Measurements from ENCODE around the gene RPS19BP1. TPM values are rescaled to one million over a fixed set of nuclear protein-coding genes. Genes with fewer than 3 reads are reported as not detected.

Gene RPS19BP1
- total RNA-seq, 1 donor from 2014 or later: 58.2 TPM

- no peak for ATAC-seq
- intact Hi-C loops (cut with DNase I): no loop called here
- DNase-seq (ENCODE audit: low spot score): no peak
These were observed 30.4 kb upstream of the RPS19BP1 start for GRCh38 chr22:39562839-39563489.

DNA sequence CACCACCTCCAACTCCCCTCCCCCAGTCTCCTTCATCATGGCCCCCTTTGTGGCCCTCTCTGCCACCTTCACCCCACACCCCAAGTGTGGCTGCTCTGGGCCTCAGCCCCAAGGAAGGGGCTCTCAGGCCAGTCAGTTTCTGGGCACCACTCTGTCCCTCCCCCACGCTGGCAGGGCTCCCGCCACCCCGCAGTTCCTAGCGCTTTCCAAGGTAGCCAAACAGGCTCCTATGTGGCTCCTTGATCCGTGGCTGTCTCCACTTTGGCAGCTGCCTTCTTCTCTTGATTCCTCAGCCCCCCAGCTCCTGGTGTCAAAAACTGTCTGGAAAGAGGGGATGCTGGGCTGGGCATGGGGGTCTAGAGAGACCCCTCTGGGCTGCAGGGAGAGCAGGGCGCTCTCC is 27.6 kb upstream of the RPS19BP1 start:
- DNase-seq (ENCODE audit: low spot score): no peak
- ATAC-seq: no peak
- intact Hi-C loops (cut with DNase I): no loop called here

DNA sequence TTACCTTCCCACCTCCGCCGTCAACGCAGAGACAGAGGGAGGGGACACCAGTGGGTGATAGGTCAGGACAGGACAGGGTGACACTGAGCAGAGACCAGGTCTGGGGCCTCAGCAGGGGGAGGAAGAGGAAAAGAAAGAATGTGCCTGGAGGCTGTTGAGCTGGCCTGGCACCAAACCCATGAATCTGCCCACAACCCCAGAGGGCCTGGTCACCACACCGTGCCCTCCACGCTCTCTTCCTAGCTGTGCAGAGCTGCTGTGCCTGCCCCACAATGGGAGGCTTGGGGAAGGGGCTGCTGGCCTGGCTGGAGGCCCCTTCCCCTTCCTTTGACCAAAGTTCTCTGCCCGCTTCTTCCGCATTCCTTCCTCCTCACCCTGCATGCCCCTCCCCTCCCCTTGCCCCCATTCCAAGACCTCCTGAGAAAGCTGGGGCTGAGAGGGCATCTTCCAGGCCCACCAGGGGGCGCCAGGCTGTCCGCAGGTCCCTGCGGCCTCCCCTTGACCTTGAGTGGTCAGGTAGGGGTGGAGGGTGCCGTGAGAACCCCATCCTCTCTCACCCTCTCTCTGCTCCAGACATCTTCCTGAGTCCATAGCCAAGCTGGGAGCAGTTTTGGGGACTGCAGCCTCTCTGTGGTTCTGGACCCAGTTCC is 27.0 kb upstream of the RPS19BP1 start:
- ATAC-seq (no peak), DNase-seq (ENCODE audit: low spot score) (no peak)
- intact Hi-C loops (cut with DNase I): loop anchor here (5.0 kb wide), 1 partner anchor 468 kb away; no protein-coding TSS in a partner anchor

DNA sequence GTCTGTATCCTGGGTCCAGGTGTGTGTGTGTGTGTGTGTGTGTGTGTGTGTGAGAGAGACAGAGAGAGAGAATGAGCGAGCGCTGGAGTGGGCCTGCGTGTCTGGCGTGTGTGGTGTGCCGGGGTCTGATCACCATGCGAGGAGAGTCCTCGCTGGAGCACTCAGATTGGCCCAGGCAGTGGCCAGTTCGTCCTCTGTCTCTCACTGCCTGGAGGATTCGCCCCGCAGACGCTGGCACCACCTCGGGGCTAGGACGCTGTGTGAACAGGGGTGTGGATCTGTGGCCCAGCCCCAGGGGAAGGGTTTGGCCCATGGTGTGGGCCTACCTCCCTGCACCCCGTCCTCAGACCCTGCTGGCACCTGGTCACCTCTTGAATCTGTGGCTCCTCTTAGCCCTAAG is 26.4 kb upstream of the RPS19BP1 start:
- DNase-seq (ENCODE audit: low spot score) (no peak), ATAC-seq (no peak)
- intact Hi-C loops (cut with DNase I): loop anchor here (5.0 kb wide), 1 partner anchor 468 kb away; no protein-coding TSS in a partner anchor

GRCh38 chr22:39558254-39558727 is 25.7 kb upstream of the RPS19BP1 start:
- DNase-seq (ENCODE audit: low spot score) (no peak), ATAC-seq (no peak)
- intact Hi-C loops (cut with DNase I): loop anchor here (5.0 kb wide), 1 partner anchor 469 kb away; no protein-coding TSS in a partner anchor

DNA sequence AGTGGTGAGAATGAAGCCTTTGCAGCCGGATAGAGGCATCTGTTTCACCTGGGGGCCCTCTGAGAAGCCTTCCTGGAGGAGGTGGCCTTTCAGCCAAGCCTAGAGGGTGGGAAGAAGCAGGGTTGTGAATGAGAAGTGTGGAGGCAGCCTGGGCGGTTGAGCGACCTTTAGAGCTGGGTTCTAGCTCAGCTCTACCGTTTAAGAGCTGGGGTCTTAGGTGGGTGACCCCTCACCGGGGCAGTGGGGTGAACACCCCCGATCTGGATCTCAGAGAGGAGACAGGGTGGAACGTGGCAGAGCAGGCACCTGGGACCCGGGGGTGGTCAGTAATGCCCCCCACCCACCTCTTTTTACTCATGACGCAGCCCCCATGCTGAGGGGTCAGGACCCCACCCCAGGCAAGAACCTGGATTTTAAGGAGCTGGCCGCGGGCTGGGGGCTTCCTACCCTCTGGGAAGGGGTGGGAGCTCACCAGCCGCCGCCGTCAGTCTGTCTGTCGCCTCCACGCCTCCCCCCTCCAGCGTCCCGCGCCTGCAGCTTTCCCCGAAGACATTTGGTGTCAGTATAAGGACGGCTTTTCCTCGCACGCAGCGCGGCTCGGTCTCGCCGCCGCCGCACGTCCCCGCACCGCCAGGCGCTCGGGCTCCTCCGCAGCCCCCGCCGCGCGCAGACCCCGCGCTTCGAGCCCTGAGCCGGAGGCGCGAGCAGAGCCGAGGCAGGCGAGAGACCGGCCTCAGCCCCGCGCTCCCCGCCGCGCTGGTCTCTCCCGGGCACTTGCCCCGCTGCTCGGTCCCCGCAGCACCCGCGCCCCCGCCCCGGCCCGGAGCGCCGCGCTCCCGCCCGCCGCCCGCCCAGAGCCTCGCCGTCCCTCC is 24.7 kb upstream of the RPS19BP1 start:
- ATAC-seq (peak; percentile 22), DNase-seq (ENCODE audit: low spot score) (no peak)
- intact Hi-C loops (cut with DNase I): loop anchor here (5.0 kb wide), 1 partner anchor 470 kb away; no protein-coding TSS in a partner anchor

GRCh38 chr22:39554151-39554550 is 21.6 kb upstream of the RPS19BP1 start:
- intact Hi-C loops (cut with DNase I): no loop called here
- DNase-seq (ENCODE audit: low spot score) (no peak), ATAC-seq (no peak)

DNA sequence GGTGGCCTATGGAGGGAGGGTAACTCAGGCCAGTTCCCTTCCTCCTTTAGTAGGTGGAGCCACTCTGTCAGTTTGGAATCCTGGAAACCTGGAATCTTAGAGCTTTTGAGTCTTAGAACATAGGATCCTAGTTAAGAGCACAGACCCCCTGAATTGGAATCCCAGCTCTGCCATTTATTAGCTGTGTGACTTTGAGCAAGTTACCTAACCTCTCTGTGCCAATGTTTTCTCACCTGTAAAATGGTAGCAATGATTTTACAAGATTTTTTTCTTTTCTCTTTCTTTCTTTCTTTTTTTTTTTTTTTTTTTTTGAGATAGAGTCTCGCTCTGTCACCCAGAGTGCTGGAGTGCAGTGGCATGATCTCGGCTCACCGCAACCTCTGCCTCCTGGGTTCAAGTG is 20.9 kb upstream of the RPS19BP1 start:
- intact Hi-C loops (cut with DNase I): no loop called here
- ATAC-seq: no peak
- no peak for DNase-seq (ENCODE audit: low spot score)

DNA sequence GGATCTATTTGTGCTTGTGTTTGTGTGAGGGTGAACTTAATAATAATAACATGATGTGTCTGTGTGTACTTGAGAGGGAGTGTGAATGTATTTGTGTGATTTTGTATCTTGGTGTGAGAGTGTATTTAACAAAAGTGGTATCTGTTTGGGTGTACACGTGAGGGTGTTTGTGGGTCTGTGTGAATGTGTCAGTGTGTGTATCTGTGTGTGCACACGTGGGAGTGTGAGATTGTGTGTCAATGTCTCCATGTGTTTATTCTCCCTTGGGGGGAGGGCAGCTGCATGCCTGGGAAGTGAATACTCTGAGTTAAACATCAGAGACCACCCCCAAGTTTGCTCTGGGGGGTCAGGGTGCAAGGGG is 15.0 kb upstream of the RPS19BP1 start:
- intact Hi-C loops (cut with DNase I): loop anchor here (10.0 kb wide), 1 partner anchor 797 kb away; the partner anchor contains the start of gene ADSL
- DNase-seq (ENCODE audit: low spot score) (no peak), ATAC-seq (no peak)

- no peak for DNase-seq (ENCODE audit: low spot score)
- no peak for ATAC-seq
- intact Hi-C loops (cut with DNase I): loop anchor here (10.0 kb wide), 1 partner anchor 798 kb away; the partner anchor contains the start of gene ADSL
These were observed 14.5 kb upstream of the RPS19BP1 start for GRCh38 chr22:39546889-39547586.

DNA sequence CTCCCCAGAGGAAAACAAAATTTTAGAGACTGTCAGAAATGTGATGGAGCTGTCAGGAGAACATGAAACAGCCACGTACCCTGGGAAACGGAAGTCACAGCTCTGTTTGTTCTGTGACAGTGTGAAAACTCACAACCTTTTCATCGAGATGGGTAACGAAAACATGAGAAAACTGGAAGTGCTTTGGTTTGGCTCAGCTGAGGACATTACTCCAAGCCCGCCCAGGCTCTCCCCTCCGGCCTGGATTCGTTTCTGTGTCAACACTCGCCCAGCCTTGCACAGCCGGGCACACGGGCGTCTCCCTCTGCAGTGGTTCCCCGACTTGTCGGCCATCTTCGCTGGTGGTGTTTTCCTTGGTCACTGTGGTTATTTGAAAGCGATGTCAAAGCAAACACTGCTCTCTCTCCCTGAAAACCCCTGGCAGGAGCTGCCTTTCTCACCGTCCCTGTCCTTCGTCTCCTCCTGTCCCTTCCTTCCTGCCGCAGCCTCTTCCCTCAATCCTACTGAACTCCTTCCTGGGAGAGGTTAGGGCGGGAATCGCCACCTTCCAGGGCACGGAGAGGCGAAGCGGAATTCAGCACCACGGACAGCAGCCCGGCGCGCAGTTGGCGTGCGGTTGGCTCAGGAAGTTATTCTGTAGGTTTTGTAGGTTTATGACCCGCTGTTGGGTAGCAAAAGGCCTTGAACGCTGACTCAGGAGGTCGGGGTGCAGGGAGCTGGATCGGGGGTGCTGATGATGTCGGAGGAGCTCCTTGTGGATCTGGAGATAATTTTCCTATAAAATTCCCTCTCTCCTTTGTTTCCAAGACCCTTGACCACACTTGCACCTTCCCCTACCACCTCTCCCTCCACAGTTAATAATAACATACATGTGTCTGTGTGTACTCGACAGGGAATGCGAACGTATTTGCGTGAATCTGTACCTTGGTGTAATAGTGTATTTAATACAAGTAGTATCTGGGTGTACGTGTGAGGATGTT is 13.1 kb upstream of the RPS19BP1 start:
- intact Hi-C loops (cut with DNase I): loop anchor here (10.0 kb wide), 1 partner anchor 799 kb away; the partner anchor contains the start of gene ADSL
- peak; percentile 59 for ATAC-seq

GRCh38 chr22:39543095-39543494 is 10.5 kb upstream of the RPS19BP1 start:
- intact Hi-C loops (cut with DNase I): loop anchor here (10.0 kb wide), 1 partner anchor 802 kb away; the partner anchor contains the start of gene ADSL
- ATAC-seq (no peak), DNase-seq (ENCODE audit: low spot score) (no peak)

More for the DNA sequence above, 13.1 kb upstream of the RPS19BP1 start:
- no peak for DNase-seq (ENCODE audit: low spot score)

GRCh38 chr22:39537975-39538374 is 5.4 kb upstream of the RPS19BP1 start:
- DNase-seq (ENCODE audit: low spot score): no peak
- intact Hi-C loops (cut with DNase I): loop anchor here (5.0 kb wide), 1 partner anchor 484 kb away; no protein-coding TSS in a partner anchor
- ATAC-seq: no peak

DNA sequence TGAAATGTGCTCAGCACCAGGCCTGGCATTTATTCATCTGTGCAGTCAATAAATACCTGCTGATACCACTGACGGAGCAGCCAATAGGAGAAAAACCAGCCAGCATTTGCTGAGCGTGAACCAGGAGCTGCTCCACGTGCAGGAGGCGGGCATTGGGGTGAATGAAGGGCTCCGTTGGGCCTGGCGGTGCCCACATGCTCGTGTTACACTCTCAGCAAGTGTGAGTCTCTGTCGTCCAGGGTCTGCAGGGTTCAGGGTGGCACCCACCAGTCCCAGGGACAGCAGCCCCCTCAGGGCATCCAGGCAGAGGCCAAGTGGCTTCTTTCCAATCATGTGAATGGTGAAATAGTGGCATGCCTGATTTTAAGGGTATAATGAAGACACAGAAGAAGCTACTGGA is 4.2 kb upstream of the RPS19BP1 start:
- DNase-seq (ENCODE audit: low spot score) (no peak), ATAC-seq (no peak)
- intact Hi-C loops (cut with DNase I): loop anchor here (5.0 kb wide), 1 partner anchor 486 kb away; no protein-coding TSS in a partner anchor

GRCh38 chr22:39535831-39536449 is 3.4 kb upstream of the RPS19BP1 start:
- intact Hi-C loops (cut with DNase I): loop anchor here (5.0 kb wide), 1 partner anchor 486 kb away; no protein-coding TSS in a partner anchor
- no peak for ATAC-seq
- no peak for DNase-seq (ENCODE audit: low spot score)

DNA sequence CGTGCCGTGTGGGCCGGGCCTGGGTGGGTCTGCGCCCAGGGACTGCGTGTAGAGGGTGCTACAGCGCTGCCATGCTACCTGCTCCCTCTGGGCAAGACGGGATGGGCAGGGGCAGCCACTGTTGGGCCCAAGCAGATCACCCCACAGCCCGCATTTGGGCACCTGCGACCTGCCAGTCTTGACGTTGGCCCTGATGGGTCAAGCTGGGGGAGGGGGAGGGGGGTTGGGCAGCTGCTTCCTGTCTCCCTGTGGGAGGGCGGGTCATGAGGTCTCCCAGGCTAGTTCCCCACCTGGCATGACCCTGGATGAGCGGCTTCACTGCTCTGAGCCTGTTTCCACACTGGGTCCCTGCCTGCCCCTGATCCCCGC is 2.8 kb upstream of the RPS19BP1 start:
- intact Hi-C loops (cut with DNase I): loop anchor here (5.0 kb wide), 1 partner anchor 487 kb away; no protein-coding TSS in a partner anchor
- ATAC-seq (no peak), DNase-seq (ENCODE audit: low spot score) (no peak)
